ENCODE measurements around the gene DENND1B. TPM values are rescaled to one million over a fixed set of nuclear protein-coding genes. Genes with fewer than 3 reads are reported as not detected.

DENND1B gene
- total RNA-seq, 3 donors from 2014 or later, result 10.1 to 54.7 (median 29.8) TPM

GRCh38 chr1:197695961-197696360 lies 79.3 kb downstream of the DENND1B start:
- Histone ChIP-seq H3K4me1 (no peaks in the 10 kb centered on the region), H3K36me3 (no peaks in the 10 kb centered on the region), H3K27ac (no peak overlapping the region), H3K9me3 (peaks cover 0 to 7% of the 10 kb centered on the region in 2 donors), H3K27me3 (no peaks in the 10 kb centered on the region), H3K4me3 (no peak overlapping the region)
- TF ChIP-seq POLR2A (IDR thresholded peaks at IDR 0.05), result no peak
- TF ChIP-seq, protein P1, sequence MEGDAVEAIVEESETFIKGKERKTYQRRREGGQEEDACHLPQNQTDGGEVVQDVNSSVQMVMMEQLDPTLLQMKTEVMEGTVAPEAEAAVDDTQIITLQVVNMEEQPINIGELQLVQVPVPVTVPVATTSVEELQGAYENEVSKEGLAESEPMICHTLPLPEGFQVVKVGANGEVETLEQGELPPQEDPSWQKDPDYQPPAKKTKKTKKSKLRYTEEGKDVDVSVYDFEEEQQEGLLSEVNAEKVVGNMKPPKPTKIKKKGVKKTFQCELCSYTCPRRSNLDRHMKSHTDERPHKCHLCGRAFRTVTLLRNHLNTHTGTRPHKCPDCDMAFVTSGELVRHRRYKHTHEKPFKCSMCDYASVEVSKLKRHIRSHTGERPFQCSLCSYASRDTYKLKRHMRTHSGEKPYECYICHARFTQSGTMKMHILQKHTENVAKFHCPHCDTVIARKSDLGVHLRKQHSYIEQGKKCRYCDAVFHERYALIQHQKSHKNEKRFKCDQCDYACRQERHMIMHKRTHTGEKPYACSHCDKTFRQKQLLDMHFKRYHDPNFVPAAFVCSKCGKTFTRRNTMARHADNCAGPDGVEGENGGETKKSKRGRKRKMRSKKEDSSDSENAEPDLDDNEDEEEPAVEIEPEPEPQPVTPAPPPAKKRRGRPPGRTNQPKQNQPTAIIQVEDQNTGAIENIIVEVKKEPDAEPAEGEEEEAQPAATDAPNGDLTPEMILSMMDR (IDR thresholded peaks at IDR 0.05), result no peak
- TF ChIP-seq POLR2AphosphoS5 (IDR thresholded peaks at IDR 0.05), result no peak
- intact Hi-C loops (cut with DNase I; ENCODE audit: low total_unique reads), result no loop called here
- DNase-seq (ENCODE audit: low spot score in 2 of 2), result no peak

DNA sequence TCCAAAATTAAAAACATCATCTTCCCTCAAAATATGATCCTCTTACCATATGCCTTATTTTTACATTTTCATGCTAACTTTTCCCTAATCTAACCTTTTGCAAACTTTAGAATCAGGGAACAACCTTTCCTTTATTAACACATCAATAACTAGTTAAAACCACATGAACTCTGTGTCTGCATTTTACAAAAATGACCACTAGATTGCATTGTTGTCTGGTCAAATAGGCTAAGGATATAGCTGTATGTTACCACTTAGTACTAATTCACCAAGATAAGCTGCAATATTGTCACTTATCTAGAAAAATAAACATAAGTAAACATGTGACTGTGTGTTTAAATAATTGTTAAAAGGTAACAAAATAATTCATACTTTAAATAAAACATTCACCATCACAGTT lies 82.3 kb downstream of the DENND1B start:
- Histone ChIP-seq H3K36me3 (no peaks in the 10 kb centered on the region), H3K9me3 (peaks cover 0 to 11% of the 10 kb centered on the region in 2 donors), H3K27me3 (no peaks in the 10 kb centered on the region), H3K27ac (no peak overlapping the region), H3K4me3 (no peak overlapping the region), H3K4me1 (no peaks in the 10 kb centered on the region)
- TF ChIP-seq POLR2A (IDR thresholded peaks at IDR 0.05) (no peak), POLR2AphosphoS5 (IDR thresholded peaks at IDR 0.05) (no peak)
- TF ChIP-seq, protein P1 (IDR thresholded peaks at IDR 0.05), result no peak
- DNase-seq (ENCODE audit: low spot score in 2 of 2), result no peak
- intact Hi-C loops (cut with DNase I; ENCODE audit: low total_unique reads), result no loop called here

- TF ChIP-seq POLR2A (IDR thresholded peaks at IDR 0.05) (no peak), POLR2AphosphoS5 (IDR thresholded peaks at IDR 0.05) (no peak)
- TF ChIP-seq, protein P1 (IDR thresholded peaks at IDR 0.05), result no peak
- H3K9me3 ChIP-seq, result peaks cover 0 to 12% of the 10 kb centered on the region in 2 donors
- no peak overlapping the region for H3K4me3 ChIP-seq
- no peaks in the 10 kb centered on the region for H3K4me1 ChIP-seq
- H3K27me3 ChIP-seq, result no peaks in the 10 kb centered on the region
- no peak overlapping the region for H3K27ac ChIP-seq
- DNase-seq (ENCODE audit: low spot score in 2 of 2), result no peak
- H3K36me3 ChIP-seq, result no peaks in the 10 kb centered on the region
- intact Hi-C loops (cut with DNase I; ENCODE audit: low total_unique reads), result no loop called here
Measured at GRCh38 chr1:197691816-197692215, 83.5 kb downstream of the DENND1B start.

- TF ChIP-seq POLR2AphosphoS5 (IDR thresholded peaks at IDR 0.05) (no peak), POLR2A (IDR thresholded peaks at IDR 0.05) (no peak)
- TF ChIP-seq, protein P1 (IDR thresholded peaks at IDR 0.05), result no peak
- H3K9me3 ChIP-seq, result peaks cover 0 to 12% of the 10 kb centered on the region in 2 donors
- no peaks in the 10 kb centered on the region for H3K4me1 ChIP-seq
- H3K4me3 ChIP-seq, result no peak overlapping the region
- no peak for DNase-seq (ENCODE audit: low spot score in 2 of 2)
- intact Hi-C loops (cut with DNase I; ENCODE audit: low total_unique reads), result no loop called here
- H3K27me3 ChIP-seq, result no peaks in the 10 kb centered on the region
- no peak overlapping the region for H3K27ac ChIP-seq
- H3K36me3 ChIP-seq, result no peaks in the 10 kb centered on the region
Measured at GRCh38 chr1:197690074-197690473, 85.2 kb downstream of the DENND1B start.

DNA sequence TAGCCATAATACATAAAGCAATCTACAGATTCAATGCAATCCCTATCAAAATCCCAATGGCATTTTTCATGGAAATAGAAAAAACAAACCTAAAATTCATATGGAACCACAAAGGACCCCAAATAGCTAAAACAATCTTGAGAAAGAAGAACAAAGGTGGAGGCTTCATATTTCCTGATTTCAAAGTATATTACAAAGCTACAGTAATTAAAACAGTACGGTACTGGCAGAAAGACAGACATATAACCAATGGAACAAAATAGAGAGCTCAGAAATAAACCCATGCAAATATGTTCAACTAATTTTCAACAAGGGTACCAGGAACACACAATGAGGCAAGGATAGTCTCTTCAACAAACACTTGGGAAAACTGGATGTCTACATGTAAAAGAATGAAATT lies 87.0 kb downstream of the DENND1B start:
- H3K4me3 ChIP-seq, result no peak overlapping the region
- no peak for DNase-seq (ENCODE audit: low spot score in 2 of 2)
- H3K27me3 ChIP-seq, result no peaks in the 10 kb centered on the region
- TF ChIP-seq, protein P1 (IDR thresholded peaks at IDR 0.05), result no peak
- TF ChIP-seq POLR2A (IDR thresholded peaks at IDR 0.05) (no peak), POLR2AphosphoS5 (IDR thresholded peaks at IDR 0.05) (no peak)
- no peaks in the 10 kb centered on the region for H3K36me3 ChIP-seq
- H3K27ac ChIP-seq, result no peak overlapping the region
- H3K9me3 ChIP-seq, result peaks cover 0 to 12% of the 10 kb centered on the region in 2 donors
- no peaks in the 10 kb centered on the region for H3K4me1 ChIP-seq
- intact Hi-C loops (cut with DNase I; ENCODE audit: low total_unique reads), result no loop called here

All from breast epithelium (tissue), 4 donors.